Measurements from ENCODE around the gene SYN1. TPM values are rescaled to one million over a fixed set of nuclear protein-coding genes. Genes with fewer than 3 reads are reported as not detected.

The SYN1 gene
- total and polyA plus RNA-seq, 12 donors: 0.12 to 16.5 (median 3.8) TPM; not detected in 1

GRCh38 chrX:47570794-47571193, 48.9 kb downstream of the SYN1 start:
- no peak for DNase-seq
- H3K9me3 ChIP-seq (replicated peaks in 1 of 3): no peaks in the 10 kb centered on the region
- WGBS, 4 donors: 50 to 84% (median 81%) methylated on average over 2 to 8 of the region's 8 CpGs
- H3K36me3 ChIP-seq (replicated peaks in 1 of 2): peaks cover 0 to 43% of the 10 kb centered on the region in 2 donors
- no peak overlapping the region for H3K4me3 ChIP-seq
- intact Hi-C loops (cut with DNase I): no loop called here
- H3K27ac ChIP-seq: no peak overlapping the region
- H3K27me3 ChIP-seq: no peaks in the 10 kb centered on the region
- TF ChIP-seq POLR2A (IDR thresholded peaks at IDR 0.05) (no peak), CTCF (IDR thresholded peaks at IDR 0.05) (no peak)
- H3K4me1 ChIP-seq (replicated peaks in 1 of 2): peaks cover 0 to 5% of the 10 kb centered on the region in 2 donors

GRCh38 chrX:47568656-47569295, 50.9 kb downstream of the SYN1 start:
- peak in 2 of 6 experiments; percentile 20 to 33 for TF ChIP-seq CTCF (IDR thresholded peaks at IDR 0.05)
- TF ChIP-seq POLR2A (IDR thresholded peaks at IDR 0.05): no peak
- WGBS, 4 donors: 89 to 98% (median 91%) methylated on average over 5 to 13 of the region's 13 CpGs
- Histone ChIP-seq H3K36me3 (replicated peaks in 1 of 2) (peaks cover 0 to 43% of the 10 kb centered on the region in 2 donors), H3K4me3 (no peak overlapping the region), H3K27ac (no peak overlapping the region), H3K9me3 (replicated peaks in 1 of 3) (no peaks in the 10 kb centered on the region), H3K27me3 (no peaks in the 10 kb centered on the region), H3K4me1 (replicated peaks in 1 of 2) (peaks cover 0 to 2% of the 10 kb centered on the region in 2 donors)
- intact Hi-C loops (cut with DNase I): loop anchor here in 1 of 2 donors (10.0 kb wide), 1 partner anchor 76 kb away; no protein-coding TSS in a partner anchor
- DNase-seq: no peak

GRCh38 chrX:47566841-47567240, 52.8 kb downstream of the SYN1 start:
- Histone ChIP-seq H3K36me3 (replicated peaks in 1 of 2) (peaks cover 0 to 54% of the 10 kb centered on the region in 2 donors), H3K4me3 (no peak overlapping the region), H3K4me1 (replicated peaks in 1 of 2) (no peaks in the 10 kb centered on the region), H3K27me3 (no peaks in the 10 kb centered on the region), H3K27ac (no peak overlapping the region), H3K9me3 (replicated peaks in 1 of 3) (no peaks in the 10 kb centered on the region)
- WGBS, 4 donors: 82 to 87% (median 84%) methylated on average over 5 to 11 of the region's 11 CpGs
- intact Hi-C loops (cut with DNase I): loop anchor here in 1 of 2 donors (10.0 kb wide), 1 partner anchor 78 kb away; no protein-coding TSS in a partner anchor
- no peak for TF ChIP-seq POLR2A (IDR thresholded peaks at IDR 0.05)
- no peak for TF ChIP-seq CTCF (IDR thresholded peaks at IDR 0.05)
- DNase-seq: no peak

- H3K4me1 ChIP-seq (replicated peaks in 1 of 2): no peaks in the 10 kb centered on the region
- no peak for TF ChIP-seq POLR2A (IDR thresholded peaks at IDR 0.05)
- TF ChIP-seq CTCF (IDR thresholded peaks at IDR 0.05): no peak
- H3K27me3 ChIP-seq: no peaks in the 10 kb centered on the region
- DNase-seq: no peak
- H3K4me3 ChIP-seq: no peak overlapping the region
- H3K36me3 ChIP-seq (replicated peaks in 1 of 2): peaks cover 0 to 40% of the 10 kb centered on the region in 2 donors
- intact Hi-C loops (cut with DNase I): loop anchor here in 1 of 2 donors (10.0 kb wide), 1 partner anchor 80 kb away; no protein-coding TSS in a partner anchor
- H3K27ac ChIP-seq: no peak overlapping the region
- 74 to 78% (median 75%) methylated on average over 8 to 12 of the region's 12 CpGs for WGBS, 4 donors
- no peaks in the 10 kb centered on the region for H3K9me3 ChIP-seq (replicated peaks in 1 of 3)
Observed at GRCh38 chrX:47564438-47565085, 55.1 kb downstream of the SYN1 start.
